H9 (cell line): ENCODE measurements around the gene ATXN7. TPM values are rescaled to one million over a fixed set of nuclear protein-coding genes. Genes with fewer than 3 reads are reported as not detected.

Experiments
- DNase-seq: peaks from one replicate; pipeline ENCODE4 v3.0.0-alpha.2; 2017
- H2AFZ ChIP-seq: one replicate; pipeline ENCODE4 v1.6.1; 2013; ENCODE audit warnings: mild to moderate bottlenecking, low read length, control low read depth, moderate library complexity
- H2AK5ac ChIP-seq: 2 replicates; pipeline ENCODE4 v1.6.1; 2013; ENCODE audit warnings: low read length, control low read depth, mixed read lengths; ENCODE audit not compliant: insufficient read length
- H2BK120ac ChIP-seq: one replicate; pipeline ENCODE4 v1.6.1; 2013; ENCODE audit warnings: low read depth, mild to moderate bottlenecking, low read length, control low read depth, inconsistent platforms; ENCODE audit not compliant: poor library complexity, severe bottlenecking
- H2BK12ac ChIP-seq: 2 replicates; pipeline ENCODE4 v1.6.1; 2013; ENCODE audit warnings: low read length, control low read depth, mixed read lengths, low read depth; ENCODE audit not compliant: insufficient read length
- H2BK15ac ChIP-seq: 2 replicates; pipeline ENCODE4 v1.6.1; 2013; ENCODE audit warnings: low read depth, low read length, control low read depth
- H2BK20ac ChIP-seq: one replicate; pipeline ENCODE4 v1.6.1; 2013; ENCODE audit warnings: low read depth, mild to moderate bottlenecking, low read length, control low read depth, inconsistent platforms; ENCODE audit not compliant: poor library complexity, severe bottlenecking
- H2BK5ac ChIP-seq: 2 replicates; pipeline ENCODE4 v1.6.1; 2013; ENCODE audit warnings: low read length, control low read depth, mixed read lengths; ENCODE audit not compliant: insufficient read length
- H3K14ac ChIP-seq: 2 replicates; pipeline ENCODE4 v1.6.1; 2013; ENCODE audit warnings: low read length, control low read depth; ENCODE audit not compliant: insufficient read depth
- H3K18ac ChIP-seq: 2 replicates; pipeline ENCODE4 v1.6.1; 2013; ENCODE audit warnings: low read depth, mild to moderate bottlenecking, mixed read lengths, low read length, control low read depth; ENCODE audit not compliant: insufficient read length
- H3K23ac ChIP-seq: 2 replicates; pipeline ENCODE4 v1.6.1; 2013; ENCODE audit warnings: low read length, control low read depth, mixed read lengths, low read depth; ENCODE audit not compliant: insufficient read length
- H3K23me2 ChIP-seq: 2 replicates; pipeline ENCODE4 v1.6.1; 2013; ENCODE audit warnings: low read depth, mild to moderate bottlenecking, mixed read lengths, low read length, control low read depth; ENCODE audit not compliant: insufficient read length, poor library complexity, severe bottlenecking
- H3K27ac ChIP-seq: 2 replicates; pipeline ENCODE4 v1.5.1; 2013; ENCODE audit warnings: low read length, control low read depth, mixed read lengths, low read depth; ENCODE audit not compliant: insufficient read length
- H3K27me3 ChIP-seq: 2 replicates; pipeline ENCODE4 v1.6.1; 2013; ENCODE audit warnings: low read length, control low read depth, inconsistent platforms; ENCODE audit not compliant: insufficient read depth
- H3K4ac ChIP-seq: 2 replicates; pipeline ENCODE4 v1.6.1; 2013; ENCODE audit warnings: low read depth, mild to moderate bottlenecking, control low read depth, inconsistent platforms, low read length, moderate library complexity
- H3K4me1 ChIP-seq: 2 replicates; pipeline ENCODE4 v1.6.1; 2013; ENCODE audit warnings: low read length, control low read depth, inconsistent platforms; ENCODE audit not compliant: insufficient read depth
- H3K4me2 ChIP-seq: 2 replicates; pipeline ENCODE4 v1.6.1; 2013; ENCODE audit warnings: low read length, control low read depth, mixed read lengths; ENCODE audit not compliant: insufficient read length, insufficient read depth
- H3K56ac ChIP-seq: 2 replicates; pipeline ENCODE4 v1.6.1; 2013; ENCODE audit warnings: low read depth, mild to moderate bottlenecking, mixed read lengths, low read length, control low read depth; ENCODE audit not compliant: insufficient read length
- H3K79me1 ChIP-seq: 2 replicates; pipeline ENCODE4 v1.6.1; 2013; ENCODE audit warnings: low read depth, mild to moderate bottlenecking, moderate library complexity, low read length, control low read depth, inconsistent platforms; ENCODE audit not compliant: insufficient read depth, poor library complexity, severe bottlenecking
- H3K79me2 ChIP-seq: 2 replicates; pipeline ENCODE4 v1.6.1; 2013; ENCODE audit warnings: low read length, control low read depth, inconsistent platforms; ENCODE audit not compliant: insufficient read depth
- H3K9ac ChIP-seq: 2 replicates; pipeline ENCODE4 v1.6.1; 2013; ENCODE audit warnings: low read length, control low read depth, mixed read lengths; ENCODE audit not compliant: insufficient read length; ENCODE audit errors: extremely low read depth
- H3K9me3 ChIP-seq: one replicate; pipeline ENCODE4 v1.6.1; 2013; ENCODE audit warnings: low read depth, low read length, inconsistent platforms; ENCODE audit not compliant: control insufficient read depth
- H3T11ph ChIP-seq: one replicate; pipeline ENCODE4 v1.6.1; 2013; ENCODE audit warnings: mild to moderate bottlenecking, low read length, control low read depth, inconsistent platforms
- H4K20me1 ChIP-seq: one replicate; pipeline ENCODE4 v1.6.1; 2013; ENCODE audit not compliant: control insufficient read depth, insufficient read length, insufficient read depth
- H4K5ac ChIP-seq: 2 replicates; pipeline ENCODE4 v1.6.1; 2013; ENCODE audit warnings: low read depth, mild to moderate bottlenecking, mixed read lengths, low read length, control low read depth; ENCODE audit not compliant: insufficient read length
- H4K8ac ChIP-seq: replicated peaks from 2 replicates; pipeline ENCODE4 v1.6.1; 2013; ENCODE audit warnings: low read length, control low read depth, mixed read lengths, low read depth; ENCODE audit not compliant: insufficient read length
- H4K91ac ChIP-seq: 2 replicates; pipeline ENCODE4 v1.6.1; 2013; ENCODE audit warnings: low read depth, mild to moderate bottlenecking, moderate library complexity, mixed read lengths, low read length, control low read depth; ENCODE audit not compliant: insufficient read length
- H3K27ac Mint-ChIP-seq, 3 experiments: 2 replicates in 2 of 3; 3 replicates in 1 of 3; pipeline ENCODE4 v1.8.0; 2020 to 2021; ENCODE audit warnings: mixed read lengths in 3 of 3, mild to moderate bottlenecking in 1 of 3, moderate library complexity in 1 of 3
- H3K27me3 Mint-ChIP-seq: 2 replicates; pipeline ENCODE4 v1.8.0; 2021; ENCODE audit warnings: low read depth, mild to moderate bottlenecking, moderate library complexity, mixed read lengths
- H3K36me3 Mint-ChIP-seq, 3 experiments: 2 replicates in 2 of 3; 3 replicates in 1 of 3; pipeline ENCODE4 v1.8.0; 2020 to 2021; ENCODE audit warnings: low read depth in 3 of 3, mixed read lengths in 3 of 3; ENCODE audit not compliant: insufficient read depth in 1 of 3
- H3K4me1 Mint-ChIP-seq, 2 experiments: 2 replicates each; pipeline ENCODE4 v1.8.0; 2020; ENCODE audit warnings: mixed read lengths in 2 of 2
- H3K4me3 Mint-ChIP-seq, 2 experiments: 2 replicates in 1 of 2; 3 replicates in 1 of 2; pipeline ENCODE4 v1.8.0; 2020 to 2021; ENCODE audit warnings: mild to moderate bottlenecking in 2 of 2, mixed read lengths in 2 of 2, moderate library complexity in 1 of 2
- H3K9me3 Mint-ChIP-seq, 2 experiments: 2 replicates in 1 of 2; 3 replicates in 1 of 2; pipeline ENCODE4 v1.8.0; 2020; ENCODE audit warnings: mild to moderate bottlenecking in 2 of 2, mixed read lengths in 2 of 2, moderate library complexity in 1 of 2
- WGBS: extraction: QIAGEN DNeasy Blood & Tissue Kit; methylation state at CpG from one replicate; pipeline ENCODE4 v1.1.7; 2013; ENCODE audit warnings: missing lambda C conversion rate, low lambda C conversion rate, mixed read lengths; ENCODE audit not compliant: insufficient read length; ENCODE audit errors: extremely low coverage; 5-methylcytosine and 5-hydroxymethylcytosine counted together
- total RNA-seq: library from RNA; stranded (reverse); gene quantifications from 2 replicates; pipeline ENCODE4 v1.2.1, GENCODE V29; 2021
- TF ChIP-seq, protein P1 (sequence below): fragments of 200-600 bp; sonication (generic); conservative IDR thresholded peaks from 3 replicates; pipeline ENCODE4 v1.8.0; 2021; ENCODE audit warnings: antibody characterized with exemption, mild to moderate bottlenecking

ATXN7 gene
- total RNA-seq, 1 experiment from 2014 or later = 21.5 TPM

- no peak overlapping the region for H3K4ac ChIP-seq
- H4K8ac ChIP-seq = no peak overlapping the region
- TF ChIP-seq, protein P1, sequence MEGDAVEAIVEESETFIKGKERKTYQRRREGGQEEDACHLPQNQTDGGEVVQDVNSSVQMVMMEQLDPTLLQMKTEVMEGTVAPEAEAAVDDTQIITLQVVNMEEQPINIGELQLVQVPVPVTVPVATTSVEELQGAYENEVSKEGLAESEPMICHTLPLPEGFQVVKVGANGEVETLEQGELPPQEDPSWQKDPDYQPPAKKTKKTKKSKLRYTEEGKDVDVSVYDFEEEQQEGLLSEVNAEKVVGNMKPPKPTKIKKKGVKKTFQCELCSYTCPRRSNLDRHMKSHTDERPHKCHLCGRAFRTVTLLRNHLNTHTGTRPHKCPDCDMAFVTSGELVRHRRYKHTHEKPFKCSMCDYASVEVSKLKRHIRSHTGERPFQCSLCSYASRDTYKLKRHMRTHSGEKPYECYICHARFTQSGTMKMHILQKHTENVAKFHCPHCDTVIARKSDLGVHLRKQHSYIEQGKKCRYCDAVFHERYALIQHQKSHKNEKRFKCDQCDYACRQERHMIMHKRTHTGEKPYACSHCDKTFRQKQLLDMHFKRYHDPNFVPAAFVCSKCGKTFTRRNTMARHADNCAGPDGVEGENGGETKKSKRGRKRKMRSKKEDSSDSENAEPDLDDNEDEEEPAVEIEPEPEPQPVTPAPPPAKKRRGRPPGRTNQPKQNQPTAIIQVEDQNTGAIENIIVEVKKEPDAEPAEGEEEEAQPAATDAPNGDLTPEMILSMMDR = no peak
- no peak overlapping the region for H2AFZ ChIP-seq
- no peak overlapping the region for H2AK5ac ChIP-seq
- no peaks in the 10 kb centered on the region for H3K4me1 ChIP-seq
- Mint-ChIP-seq H3K36me3 (peaks cover under 1 to 6% (median 5%) of the 10 kb centered on the region in 3 experiments; a peak in 5 of 7 replicates), H3K9me3 (no peaks in the 10 kb centered on the region; a peak in 1 of 5 replicates), H3K27me3 (no peaks in the 10 kb centered on the region; the same call in none of the 2 replicates), H3K27ac (no peak overlapping the region), H3K4me1 (peaks cover 21 to 26% of the 10 kb centered on the region in 2 experiments), H3K4me3 (no peak overlapping the region)
- WGBS = no CpG with 5 or more reads among the region's 2 CpGs
- no peak overlapping the region for H3K9ac ChIP-seq
- no peak overlapping the region for H3K56ac ChIP-seq
- no peaks in the 10 kb centered on the region for H3K79me1 ChIP-seq
- no peaks in the 10 kb centered on the region for H3K9me3 ChIP-seq
- no peak overlapping the region for H3K4me2 ChIP-seq
- H3K27ac ChIP-seq = no peak overlapping the region
- no peak overlapping the region for H2BK20ac ChIP-seq
- no peak overlapping the region for H3K14ac ChIP-seq
- no peak overlapping the region for H3K23ac ChIP-seq
- no peaks in the 10 kb centered on the region for H4K20me1 ChIP-seq
- no peak overlapping the region for H2BK5ac ChIP-seq
- no peaks in the 10 kb centered on the region for H3K27me3 ChIP-seq
- DNase-seq = no peak
- H3K18ac ChIP-seq = no peak overlapping the region
- no peak overlapping the region for H2BK12ac ChIP-seq
- H3K79me2 ChIP-seq = no peaks in the 10 kb centered on the region
- H3T11ph ChIP-seq = no peak overlapping the region
- H2BK15ac ChIP-seq = no peak overlapping the region
- peaks cover 10% of the 10 kb centered on the region for H3K23me2 ChIP-seq
- H4K5ac ChIP-seq = no peak overlapping the region
- no peak overlapping the region for H2BK120ac ChIP-seq
- no peak overlapping the region for H4K91ac ChIP-seq
These were observed 45.8 kb downstream of the ATXN7 start for GRCh38 chr3:63909431-63909830.
